Calu3 (cell line): ENCODE results near the gene AURKA. TPM values are rescaled to one million over a fixed set of nuclear protein-coding genes. Genes with fewer than 3 reads are reported as not detected.
A peak's percentile ranks its signal among the peaks of the same experiment; 100 is the strongest.

Source experiments
- BruUV-seq: library from RNA; stranded (reverse); fragments of 400-500 nt; replicated peaks from 2 replicates; lab custom pipeline; 2021; lab: Mats Ljungman, UMichigan
- CTCF ChIA-PET: fragments of 300-600 bp; sonication (Branson Sonifier 250); formaldehyde crosslinking; loops from one replicate; lab custom pipeline; 2022; ENCODE audit warnings: antibody characterized with exemption; lab: Charles Lee
- DNase-seq: peaks from one replicate; pipeline ENCODE4 v3.0.0; 2022
- H3K27ac Mint-ChIP-seq: one replicate; pipeline ENCODE4 v1.8.0; 2022; ENCODE audit warnings: mixed read lengths; ENCODE audit not compliant: unreplicated experiment
- H3K27me3 Mint-ChIP-seq: one replicate; pipeline ENCODE4 v1.8.0; 2022; ENCODE audit warnings: mixed read lengths; ENCODE audit not compliant: unreplicated experiment
- H3K36me3 Mint-ChIP-seq: one replicate; pipeline ENCODE4 v1.8.0; 2022; ENCODE audit warnings: mild to moderate bottlenecking, moderate library complexity, mixed read lengths; ENCODE audit not compliant: insufficient read depth, unreplicated experiment
- H3K4me1 Mint-ChIP-seq: one replicate; pipeline ENCODE4 v1.8.0; 2022; ENCODE audit warnings: mild to moderate bottlenecking, low read depth, mixed read lengths; ENCODE audit not compliant: unreplicated experiment
- H3K4me3 Mint-ChIP-seq: one replicate; pipeline ENCODE4 v1.8.0; 2022; ENCODE audit warnings: mild to moderate bottlenecking, low read depth, moderate library complexity, mixed read lengths; ENCODE audit not compliant: unreplicated experiment
- H3K9me3 Mint-ChIP-seq: one replicate; pipeline ENCODE4 v1.8.0; 2022; ENCODE audit warnings: low read depth, mixed read lengths; ENCODE audit not compliant: unreplicated experiment
- CTCF ChIP-seq: fragments of 200-600 bp; IDR thresholded peaks from one replicate; pipeline ENCODE4 v1.8.0; 2022; ENCODE audit warnings: antibody characterized with exemption; ENCODE audit not compliant: unreplicated experiment
- intact Hi-C: fragments of 100-400 bp; cut with micrococcal nuclease; formaldehyde crosslinking; loops from one replicate; pipeline ENCODE4 v1.10.0; 2022; ENCODE audit not compliant: unreplicated experiment
- total RNA-seq: library from RNA; stranded (reverse); gene quantifications from 2 replicates; pipeline ENCODE4 v1.2.3, GENCODE V29; 2022

The AURKA gene
- total RNA-seq, 1 experiment from 2014 or later = 73.8 TPM

GRCh38 chr20:56348305-56348693 lies 43.7 kb downstream of the AURKA start:
- Mint-ChIP-seq H3K27ac (peak overlapping the region; percentile 24), H3K27me3 (peaks cover 48% of the 10 kb centered on the region), H3K9me3 (no peaks in the 10 kb centered on the region), H3K4me1 (peaks cover 12% of the 10 kb centered on the region), H3K4me3 (peak overlapping the region; percentile 18), H3K36me3 (no peaks in the 10 kb centered on the region)
- TF ChIP-seq CTCF = no peak
- peak; percentile 17 for DNase-seq
- intact Hi-C loops = loop anchor here (10.0 kb wide), 1 partner anchor 1683 kb away; no protein-coding TSS in a partner anchor
- BruUV-seq = no TSS peak
- CTCF ChIA-PET = interaction anchor here (0.7 to 0.8 kb wide), 3 partner anchors 42 to 160 kb away, joined by 3 to 4 read pairs (median 3); partner anchors contain the start of gene RTF2

GRCh38 chr20:56347628-56348304 lies 44.2 kb downstream of the AURKA start:
- DNase-seq = no peak
- Mint-ChIP-seq H3K9me3 (no peaks in the 10 kb centered on the region), H3K4me1 (peaks cover 12% of the 10 kb centered on the region), H3K4me3 (peak overlapping the region; percentile 18), H3K27me3 (peaks cover 48% of the 10 kb centered on the region), H3K36me3 (no peaks in the 10 kb centered on the region), H3K27ac (peak overlapping the region; percentile 24)
- CTCF ChIA-PET = interaction anchor here (0.7 kb wide), 1 partner anchor 160 kb away, joined by 3 read pairs; no protein-coding TSS in a partner anchor
- intact Hi-C loops = loop anchor here (10.0 kb wide), 1 partner anchor 1683 kb away; no protein-coding TSS in a partner anchor
- no peak for TF ChIP-seq CTCF
- no TSS peak for BruUV-seq

GRCh38 chr20:56345911-56346310 lies 46.1 kb downstream of the AURKA start:
- Mint-ChIP-seq H3K27me3 (peaks cover 53% of the 10 kb centered on the region), H3K36me3 (no peaks in the 10 kb centered on the region), H3K27ac (no peak overlapping the region), H3K4me3 (no peak overlapping the region), H3K9me3 (no peaks in the 10 kb centered on the region), H3K4me1 (peaks cover 12% of the 10 kb centered on the region)
- no peak for TF ChIP-seq CTCF
- no TSS peak for BruUV-seq
- intact Hi-C loops = loop anchor here (10.0 kb wide), 1 partner anchor 1681 kb away; no protein-coding TSS in a partner anchor
- CTCF ChIA-PET = no interaction called here
- no peak for DNase-seq

- no peaks in the 10 kb centered on the region for H3K36me3 Mint-ChIP-seq
- H3K27me3 Mint-ChIP-seq = peaks cover 73% of the 10 kb centered on the region
- intact Hi-C loops = loop anchor here (1.0 to 10.0 kb wide), 3 partner anchors 95 to 1679 kb away; partner anchors contain the start of gene MC3R
- no TSS peak for BruUV-seq
- CTCF ChIA-PET = interaction anchor here (0.8 to 1.1 kb wide), 2 partner anchors 96 to 156 kb away, joined by 3 read pairs; partner anchors contain the start of gene MC3R
- DNase-seq = peak; percentile 73
- TF ChIP-seq CTCF = peak; percentile 72
- H3K9me3 Mint-ChIP-seq = no peaks in the 10 kb centered on the region
- no peak overlapping the region for H3K27ac Mint-ChIP-seq
- H3K4me3 Mint-ChIP-seq = peak overlapping the region; percentile 43
- H3K4me1 Mint-ChIP-seq = peaks cover 12% of the 10 kb centered on the region
Observed at GRCh38 chr20:56343861-56344381, 48.1 kb downstream of the AURKA start.
